OCI-LY7 (cell line): ENCODE measurements around the gene SMC6. TPM values are rescaled to one million over a fixed set of nuclear protein-coding genes. Genes with fewer than 3 reads are reported as not detected.

ENCODE experiments used
- BruUV-seq: library from RNA; stranded (reverse); fragments of 400-500 nt; replicated peaks from 2 replicates; lab custom pipeline; 2021; lab: Mats Ljungman, UMichigan
- CTCF ChIA-PET: fragments of 300-600 bp; sonication (Branson Sonifier 250); formaldehyde crosslinking; loops from one replicate; lab custom pipeline; 2022; ENCODE audit warnings: antibody characterized with exemption; ENCODE audit not compliant: unreplicated experiment; lab: Charles Lee
- POLR2A ChIA-PET: fragments of 300-600 bp; sonication (Branson Sonifier 250); formaldehyde crosslinking; loops from one replicate; lab custom pipeline; 2022; ENCODE audit warnings: antibody characterized with exemption; lab: Charles Lee
- DNase-seq: peaks from one replicate; pipeline ENCODE4 v3.0.0-alpha.2; 2015; ENCODE audit warnings: low spot score
- H2AFZ ChIP-seq: fragments of 200-600 bp; sonication (generic), shearing (Covaris generic); 2 replicates; pipeline ENCODE4 v1.6.1; 2014; ENCODE audit warnings: mild to moderate bottlenecking, antibody characterized with exemption, low read length, moderate library complexity
- H3K27ac ChIP-seq: fragments of 200-600 bp; sonication (generic); 2 replicates; pipeline ENCODE4 v1.5.1; 2014; ENCODE audit warnings: mixed run types, low read depth, mild to moderate bottlenecking, moderate library complexity, low read length, inconsistent platforms; ENCODE audit not compliant: poor library complexity, severe bottlenecking
- H3K36me3 ChIP-seq: fragments of 200-600 bp; sonication (generic); 2 replicates; pipeline ENCODE4 v1.6.1; 2014; ENCODE audit warnings: mild to moderate bottlenecking, antibody characterized with exemption, low read length, moderate library complexity, mixed read lengths; ENCODE audit not compliant: insufficient read depth
- H3K4me1 ChIP-seq: fragments of 200-600 bp; sonication (generic); 2 replicates; pipeline ENCODE4 v1.5.1; 2014; ENCODE audit warnings: mild to moderate bottlenecking, low read length; ENCODE audit not compliant: insufficient read depth, poor library complexity, severe bottlenecking
- H3K4me2 ChIP-seq: fragments of 200-600 bp; sonication (generic); 2 replicates; pipeline ENCODE4 v1.6.1; 2014; ENCODE audit warnings: mild to moderate bottlenecking, low read length
- H3K4me3 ChIP-seq: fragments of 200-600 bp; sonication (generic); 2 replicates; pipeline ENCODE4 v1.5.1; 2014; ENCODE audit warnings: mild to moderate bottlenecking, low read depth, low read length; ENCODE audit not compliant: poor library complexity, severe bottlenecking
- H3K79me2 ChIP-seq: fragments of 200-600 bp; sonication (generic); 2 replicates; pipeline ENCODE4 v1.6.1; 2016; ENCODE audit warnings: low read depth, mild to moderate bottlenecking, low read length, moderate library complexity, mixed read lengths; ENCODE audit not compliant: insufficient read depth
- H3K9me2 ChIP-seq: fragments of 200-600 bp; sonication (generic); 2 replicates; pipeline ENCODE4 v1.6.1; 2016; ENCODE audit warnings: mild to moderate bottlenecking, low read length, mixed read lengths; ENCODE audit not compliant: insufficient read depth
- H3K9me3 ChIP-seq: fragments of 200-600 bp; sonication (generic); 2 replicates; pipeline ENCODE4 v1.6.1; 2014; ENCODE audit warnings: mild to moderate bottlenecking, mixed run types, low read length, mixed read lengths
- H4K20me1 ChIP-seq: fragments of 200-600 bp; sonication (generic); 2 replicates; pipeline ENCODE4 v1.6.1; 2014; ENCODE audit warnings: mild to moderate bottlenecking, antibody characterized with exemption, low read length, moderate library complexity, mixed read lengths; ENCODE audit not compliant: insufficient read depth
- EZH2phosphoT487 ChIP-seq: fragments of 200-600 bp; sonication (generic); IDR thresholded peaks from 2 replicates; pipeline ENCODE4 v1.6.1; 2018; ENCODE audit warnings: low read depth, borderline replicate concordance, mild to moderate bottlenecking, mixed run types, antibody characterized with exemption, low read length, moderate library complexity, mixed read lengths
- intact Hi-C: fragments of 100-400 bp; cut with micrococcal nuclease; formaldehyde crosslinking; loops from one replicate; pipeline ENCODE4 v1.10.0; 2022; ENCODE audit not compliant: unreplicated experiment
- total RNA-seq, 2 experiments: library from RNA; depleted of rRNA in 1 of 2; stranded (reverse); fragments of >200 nt in 1 of 2; shearing (Covaris generic) in 1 of 2; gene quantifications; 2 replicates each; pipeline ENCODE4 v1.2.3, GENCODE V29; 2014 to 2022
- TF ChIP-seq, protein P1 (sequence below): fragments of 200-600 bp; sonication (generic); conservative IDR thresholded peaks from 2 replicates; pipeline ENCODE4 v1.5.1; 2014; ENCODE audit warnings: mild to moderate bottlenecking, antibody characterized with exemption, low read length, moderate library complexity, mixed read lengths

The SMC6 gene
- total RNA-seq, 2 experiments from 2014 or later = 37.0 to 62.4 TPM

DNA sequence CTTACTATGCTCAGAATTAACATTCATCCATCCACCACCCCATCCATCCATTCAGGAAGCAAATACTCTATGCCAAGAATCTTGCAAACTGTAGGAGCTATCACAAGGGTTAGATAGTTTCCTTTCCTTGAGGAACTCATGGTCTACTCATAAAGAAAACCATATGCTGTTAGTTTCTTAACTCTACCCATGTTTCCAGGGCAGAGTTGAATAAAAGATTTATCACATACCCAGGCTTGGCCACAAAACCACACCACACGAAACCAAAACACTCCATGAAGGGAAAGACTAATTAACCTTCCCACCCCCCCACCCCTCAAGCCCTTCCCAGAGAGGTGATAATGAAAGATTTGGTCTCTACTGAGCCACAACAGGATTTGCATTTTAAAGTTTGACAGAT, 38.9 kb upstream of the SMC6 start:
- no TSS peak for BruUV-seq
- POLR2A ChIA-PET = interaction anchor here (1.4 to 2.9 kb wide), 2 partner anchors 9 to 11 kb away, joined by 3 to 9 read pairs; no protein-coding TSS in a partner anchor
- CTCF ChIA-PET = no interaction called here

DNA sequence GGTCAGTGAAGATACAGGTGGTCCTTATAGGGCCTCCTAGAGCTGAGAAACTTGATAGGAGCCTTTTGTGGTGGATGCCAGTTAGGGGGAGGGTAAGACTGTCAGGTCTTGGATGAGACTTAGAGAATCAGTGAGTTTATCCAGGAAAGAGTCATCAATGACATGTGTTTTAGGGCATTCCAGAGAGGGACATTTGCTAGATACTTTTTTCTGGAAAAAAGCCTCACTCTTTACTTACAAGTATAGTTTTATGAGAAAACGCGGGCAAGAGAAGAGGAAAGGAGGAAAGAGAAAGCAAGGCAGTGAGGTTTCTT, 38.2 kb upstream of the SMC6 start:
- Histone ChIP-seq H4K20me1 (no peaks in the 10 kb centered on the region), H3K9me2 (no peaks in the 10 kb centered on the region), H3K4me2 (no peak overlapping the region), H3K4me3 (no peak overlapping the region), H3K4me1 (no peaks in the 10 kb centered on the region), H3K36me3 (no peaks in the 10 kb centered on the region), H3K79me2 (no peaks in the 10 kb centered on the region), H3K27ac (no peak overlapping the region), H2AFZ (no peak overlapping the region), H3K9me3 (no peaks in the 10 kb centered on the region)
- ChIA-PET POLR2A (interaction anchor here (2.9 kb wide), 1 partner anchor 12 kb away, joined by 9 read pairs; no protein-coding TSS in a partner anchor), CTCF (no interaction called here)
- no TSS peak for BruUV-seq
- intact Hi-C loops = no loop called here
- TF ChIP-seq EZH2phosphoT487 = no peak
- TF ChIP-seq, protein P1, sequence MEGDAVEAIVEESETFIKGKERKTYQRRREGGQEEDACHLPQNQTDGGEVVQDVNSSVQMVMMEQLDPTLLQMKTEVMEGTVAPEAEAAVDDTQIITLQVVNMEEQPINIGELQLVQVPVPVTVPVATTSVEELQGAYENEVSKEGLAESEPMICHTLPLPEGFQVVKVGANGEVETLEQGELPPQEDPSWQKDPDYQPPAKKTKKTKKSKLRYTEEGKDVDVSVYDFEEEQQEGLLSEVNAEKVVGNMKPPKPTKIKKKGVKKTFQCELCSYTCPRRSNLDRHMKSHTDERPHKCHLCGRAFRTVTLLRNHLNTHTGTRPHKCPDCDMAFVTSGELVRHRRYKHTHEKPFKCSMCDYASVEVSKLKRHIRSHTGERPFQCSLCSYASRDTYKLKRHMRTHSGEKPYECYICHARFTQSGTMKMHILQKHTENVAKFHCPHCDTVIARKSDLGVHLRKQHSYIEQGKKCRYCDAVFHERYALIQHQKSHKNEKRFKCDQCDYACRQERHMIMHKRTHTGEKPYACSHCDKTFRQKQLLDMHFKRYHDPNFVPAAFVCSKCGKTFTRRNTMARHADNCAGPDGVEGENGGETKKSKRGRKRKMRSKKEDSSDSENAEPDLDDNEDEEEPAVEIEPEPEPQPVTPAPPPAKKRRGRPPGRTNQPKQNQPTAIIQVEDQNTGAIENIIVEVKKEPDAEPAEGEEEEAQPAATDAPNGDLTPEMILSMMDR = no peak
- no peak for DNase-seq

More for the DNA sequence above, 38.9 kb upstream of the SMC6 start:
- H2AFZ ChIP-seq = no peak overlapping the region
- intact Hi-C loops = no loop called here
- DNase-seq = no peak
- no peak overlapping the region for H3K4me2 ChIP-seq
- no peaks in the 10 kb centered on the region for H3K36me3 ChIP-seq
- no peaks in the 10 kb centered on the region for H3K9me3 ChIP-seq
- H3K27ac ChIP-seq = no peak overlapping the region
- H4K20me1 ChIP-seq = no peaks in the 10 kb centered on the region
- H3K4me1 ChIP-seq = no peaks in the 10 kb centered on the region
- TF ChIP-seq EZH2phosphoT487 = no peak
- TF ChIP-seq, protein P1 = no peak
- H3K9me2 ChIP-seq = no peaks in the 10 kb centered on the region
- no peak overlapping the region for H3K4me3 ChIP-seq
- H3K79me2 ChIP-seq = no peaks in the 10 kb centered on the region

GRCh38 chr2:17791121-17791816, 37.7 kb upstream of the SMC6 start:
- H3K4me3 ChIP-seq = no peak overlapping the region
- no peaks in the 10 kb centered on the region for H3K9me3 ChIP-seq
- no peak overlapping the region for H2AFZ ChIP-seq
- no peaks in the 10 kb centered on the region for H3K4me1 ChIP-seq
- no peak overlapping the region for H3K4me2 ChIP-seq
- H3K79me2 ChIP-seq = no peaks in the 10 kb centered on the region
- BruUV-seq = no TSS peak
- no peaks in the 10 kb centered on the region for H3K9me2 ChIP-seq
- ChIA-PET CTCF (no interaction called here), POLR2A (interaction anchor here (0.6 kb wide), 1 partner anchor 17 kb away, joined by 3 read pairs; no protein-coding TSS in a partner anchor)
- no peak for TF ChIP-seq EZH2phosphoT487
- TF ChIP-seq, protein P1 = no peak
- no peak overlapping the region for H3K27ac ChIP-seq
- DNase-seq = no peak
- intact Hi-C loops = no loop called here
- no peaks in the 10 kb centered on the region for H3K36me3 ChIP-seq
- no peaks in the 10 kb centered on the region for H4K20me1 ChIP-seq
